ENCODE measurements around the gene ADGRL2.

GRCh38 chr1:81780705-81781454 is 19.9 kb upstream of the ADGRL2 start:
- TF ChIP-seq EZH2phosphoT487 (IDR thresholded peaks at IDR 0.05; ENCODE audit: low read depth, severe bottlenecking, unreplicated experiment) (no peak), CTCF (IDR thresholded peaks at IDR 0.05; ENCODE audit: poor library complexity) (no peak), EZH2 (IDR thresholded peaks at IDR 0.05; ENCODE audit: borderline replicate concordance) (no peak)
